Progenitor cell of endocrine pancreas (in vitro differentiated cells): Measurements from ENCODE around the gene LRP1B. TPM values are rescaled to one million over a fixed set of nuclear protein-coding genes. Genes with fewer than 3 reads are reported as not detected.

Experiments used
- DNase-seq: peaks from one replicate; pipeline ENCODE4 v3.0.0; 2021; ENCODE audit warnings: low spot score; ENCODE audit not compliant: unreplicated experiment
- H3K27ac Mint-ChIP-seq: 2 replicates; pipeline ENCODE4 v1.8.0; 2021; ENCODE audit warnings: mild to moderate bottlenecking, moderate library complexity, mixed read lengths
- H3K27me3 Mint-ChIP-seq: 2 replicates; pipeline ENCODE4 v1.8.0; 2021; ENCODE audit warnings: mixed read lengths
- H3K36me3 Mint-ChIP-seq: 2 replicates; pipeline ENCODE4 v1.8.0; 2022; ENCODE audit warnings: mixed read lengths; ENCODE audit not compliant: insufficient read depth
- H3K4me1 Mint-ChIP-seq: 2 replicates; pipeline ENCODE4 v1.8.0; 2021; ENCODE audit warnings: low read depth, mixed read lengths
- H3K4me3 Mint-ChIP-seq: 2 replicates; pipeline ENCODE4 v1.8.0; 2021; ENCODE audit warnings: low read depth, mild to moderate bottlenecking, moderate library complexity, mixed read lengths
- H3K9me3 Mint-ChIP-seq: 2 replicates; pipeline ENCODE4 v1.8.0; 2021; ENCODE audit warnings: low read depth, mixed read lengths
- total RNA-seq: library from RNA; stranded (reverse); gene quantifications from 2 replicates; pipeline ENCODE4 v1.2.1, GENCODE V29; 2021
- TF ChIP-seq, protein P1 (sequence below): fragments of 200-600 bp; sonication (generic); IDR thresholded peaks from one replicate; pipeline ENCODE4 v1.5.0; 2021; ENCODE audit warnings: antibody characterized with exemption, mild to moderate bottlenecking; ENCODE audit not compliant: unreplicated experiment

The LRP1B gene
- total RNA-seq, 1 donor from 2014 or later, result 0.57 TPM

DNA sequence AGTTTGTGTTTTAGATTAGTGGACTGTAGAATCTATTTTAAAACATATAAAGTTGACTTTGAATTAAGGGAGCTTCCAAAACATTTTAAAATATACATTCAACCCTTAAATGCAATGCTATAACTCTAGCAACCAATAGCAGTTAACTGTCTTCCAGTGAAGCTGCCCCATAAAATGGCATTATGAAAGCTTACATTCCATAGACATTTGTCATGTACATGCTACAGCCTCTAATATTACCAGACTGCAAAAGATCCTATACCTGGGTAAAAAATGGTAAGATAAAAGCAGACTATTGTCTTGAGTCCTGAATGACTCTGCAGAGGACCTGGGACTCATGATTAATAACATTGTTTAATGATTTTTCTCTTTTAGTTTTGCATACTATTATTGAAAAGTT is 489.4 kb downstream of the LRP1B start:
- H3K36me3 Mint-ChIP-seq, result no peaks in the 10 kb centered on the region
- no peak overlapping the region for H3K27ac Mint-ChIP-seq
- no peaks in the 10 kb centered on the region for H3K9me3 Mint-ChIP-seq
- TF ChIP-seq, protein P1, sequence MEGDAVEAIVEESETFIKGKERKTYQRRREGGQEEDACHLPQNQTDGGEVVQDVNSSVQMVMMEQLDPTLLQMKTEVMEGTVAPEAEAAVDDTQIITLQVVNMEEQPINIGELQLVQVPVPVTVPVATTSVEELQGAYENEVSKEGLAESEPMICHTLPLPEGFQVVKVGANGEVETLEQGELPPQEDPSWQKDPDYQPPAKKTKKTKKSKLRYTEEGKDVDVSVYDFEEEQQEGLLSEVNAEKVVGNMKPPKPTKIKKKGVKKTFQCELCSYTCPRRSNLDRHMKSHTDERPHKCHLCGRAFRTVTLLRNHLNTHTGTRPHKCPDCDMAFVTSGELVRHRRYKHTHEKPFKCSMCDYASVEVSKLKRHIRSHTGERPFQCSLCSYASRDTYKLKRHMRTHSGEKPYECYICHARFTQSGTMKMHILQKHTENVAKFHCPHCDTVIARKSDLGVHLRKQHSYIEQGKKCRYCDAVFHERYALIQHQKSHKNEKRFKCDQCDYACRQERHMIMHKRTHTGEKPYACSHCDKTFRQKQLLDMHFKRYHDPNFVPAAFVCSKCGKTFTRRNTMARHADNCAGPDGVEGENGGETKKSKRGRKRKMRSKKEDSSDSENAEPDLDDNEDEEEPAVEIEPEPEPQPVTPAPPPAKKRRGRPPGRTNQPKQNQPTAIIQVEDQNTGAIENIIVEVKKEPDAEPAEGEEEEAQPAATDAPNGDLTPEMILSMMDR, result no peak
- no peak overlapping the region for H3K4me3 Mint-ChIP-seq
- H3K27me3 Mint-ChIP-seq, result no peaks in the 10 kb centered on the region
- DNase-seq, result no peak
- no peaks in the 10 kb centered on the region for H3K4me1 Mint-ChIP-seq

DNA sequence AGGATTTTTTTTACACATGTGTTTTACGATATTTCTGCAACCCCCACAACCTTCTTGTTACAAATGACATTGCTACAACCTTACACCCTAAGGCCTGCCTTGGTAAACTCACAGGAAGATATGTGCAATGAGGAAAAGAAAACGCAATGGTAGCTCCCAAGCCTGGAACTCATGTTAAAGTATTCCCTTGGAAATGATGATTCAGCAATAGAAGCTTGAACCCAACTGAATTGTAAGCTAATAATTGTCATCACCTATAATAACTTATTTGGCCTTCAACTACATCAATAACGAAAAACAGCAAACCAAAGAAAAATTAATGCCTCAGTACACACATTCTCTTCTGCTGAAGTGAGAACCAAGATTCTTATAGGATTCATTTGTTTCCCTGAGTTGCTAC is 491.0 kb downstream of the LRP1B start:
- Mint-ChIP-seq H3K27me3 (no peaks in the 10 kb centered on the region), H3K4me3 (no peak overlapping the region), H3K27ac (no peak overlapping the region), H3K36me3 (no peaks in the 10 kb centered on the region), H3K9me3 (no peaks in the 10 kb centered on the region), H3K4me1 (peaks cover 1% of the 10 kb centered on the region)
- TF ChIP-seq, protein P1, result no peak
- no peak for DNase-seq

DNA sequence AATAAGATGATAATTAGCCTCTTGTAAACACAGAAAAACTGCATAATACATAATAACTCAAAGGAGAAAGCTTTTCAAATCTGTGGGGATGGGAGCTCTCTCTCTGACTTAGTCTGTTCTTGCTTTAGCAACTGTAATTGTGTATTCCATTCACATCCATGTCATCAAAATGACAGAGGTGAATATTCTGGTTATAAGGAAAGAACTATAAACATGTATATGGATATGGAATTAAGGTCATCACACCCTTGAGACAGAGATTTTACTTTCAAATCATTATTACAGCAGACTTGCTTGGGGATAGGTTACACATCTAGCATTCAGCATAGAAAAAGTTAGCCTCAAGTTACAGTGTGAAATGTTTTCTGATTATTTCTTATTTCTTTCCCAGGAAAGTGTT is 497.7 kb downstream of the LRP1B start:
- no peak for DNase-seq
- TF ChIP-seq, protein P1, result no peak
- Mint-ChIP-seq H3K9me3 (no peaks in the 10 kb centered on the region), H3K4me3 (no peak overlapping the region), H3K4me1 (peaks cover 1% of the 10 kb centered on the region), H3K27ac (no peak overlapping the region), H3K27me3 (no peaks in the 10 kb centered on the region), H3K36me3 (no peaks in the 10 kb centered on the region)

DNA sequence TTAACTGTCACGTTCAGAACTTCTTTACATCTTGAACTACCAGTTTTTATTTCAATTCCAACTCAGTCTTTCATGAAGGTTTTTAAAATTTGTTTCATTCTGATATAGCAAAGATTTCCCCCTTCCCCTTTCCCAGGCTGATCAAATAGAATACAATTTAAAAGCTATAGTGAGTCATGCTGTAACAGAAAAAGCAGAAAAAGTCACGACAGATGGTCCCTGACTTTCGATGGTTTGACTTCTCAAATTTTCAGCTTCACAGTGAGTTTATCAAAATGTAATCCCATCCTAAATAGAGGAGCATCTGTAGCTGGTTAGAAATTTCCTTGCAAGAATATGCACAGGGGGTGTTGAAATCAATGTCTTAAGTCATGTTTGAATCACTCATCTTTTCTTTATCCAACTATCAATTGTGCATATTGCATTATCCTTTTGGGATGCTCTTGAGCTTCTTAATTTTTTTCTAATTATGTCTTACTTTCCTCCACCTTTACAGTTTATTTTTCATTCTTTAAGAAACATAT is 500.3 kb downstream of the LRP1B start:
- H3K27ac Mint-ChIP-seq, result no peak overlapping the region

DNA sequence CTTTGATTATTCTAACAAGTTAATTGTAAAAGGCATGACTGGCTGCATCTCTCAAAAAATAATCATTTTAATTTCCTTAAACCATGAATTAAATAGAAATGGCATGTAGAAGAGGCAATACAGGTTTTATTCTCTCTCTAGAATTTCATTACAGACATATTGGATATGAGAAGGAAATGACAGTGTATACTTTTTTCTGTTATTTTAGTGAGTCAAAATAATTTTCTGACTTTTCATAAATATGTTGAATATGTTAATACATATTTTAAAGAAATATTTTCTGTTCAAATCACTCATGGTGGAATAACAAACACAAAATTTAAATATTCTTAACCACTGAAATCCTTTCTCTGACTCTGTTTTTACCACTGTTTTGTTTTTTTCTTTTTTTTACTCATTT is 510.4 kb downstream of the LRP1B start:
- no peak for DNase-seq
- H3K4me1 Mint-ChIP-seq, result peaks cover 1% of the 10 kb centered on the region
- H3K27ac Mint-ChIP-seq, result no peak overlapping the region
- H3K9me3 Mint-ChIP-seq, result peaks cover 5% of the 10 kb centered on the region
- TF ChIP-seq, protein P1, result no peak
- H3K36me3 Mint-ChIP-seq, result no peaks in the 10 kb centered on the region
- H3K27me3 Mint-ChIP-seq, result no peaks in the 10 kb centered on the region
- H3K4me3 Mint-ChIP-seq, result no peak overlapping the region

More for the DNA sequence above, 500.3 kb downstream of the LRP1B start:
- Mint-ChIP-seq H3K4me3 (no peak overlapping the region), H3K36me3 (no peaks in the 10 kb centered on the region), H3K4me1 (peaks cover 1% of the 10 kb centered on the region), H3K9me3 (no peaks in the 10 kb centered on the region), H3K27me3 (no peaks in the 10 kb centered on the region)
- TF ChIP-seq, protein P1, result no peak
- DNase-seq, result no peak
